HPDE6-E6E7 (cell line): ENCODE results near the gene RBM44.
A peak's percentile ranks its signal among the peaks of the same experiment; 100 is the strongest.
"Not testable (repeated sequence)": the region's sequence is repeated elsewhere in the genome, so short reads cannot be mapped to it uniquely, and the experiment has no call there.

Experiments used
- DNase-seq: peaks from one replicate; pipeline ENCODE4 v3.0.0; 2011; ENCODE audit warnings: missing footprints; ENCODE audit errors: extremely low spot score

The RBM44 gene

GRCh38 chr2:237848940-237849339 is 50.4 kb downstream of the RBM44 start:
- not testable (repeated sequence) for DNase-seq

- DNase-seq, result no peak
Measured at GRCh38 chr2:237854295-237854694, 55.7 kb downstream of the RBM44 start.

GRCh38 chr2:237857791-237858190 is 59.2 kb downstream of the RBM44 start:
- no peak for DNase-seq

- peak; percentile 82 for DNase-seq
Measured at GRCh38 chr2:237858294-237859081, 59.9 kb downstream of the RBM44 start.

- no peak for DNase-seq
Measured at GRCh38 chr2:237859082-237859433, 60.5 kb downstream of the RBM44 start.

- DNase-seq, result no peak
Measured at GRCh38 chr2:237859533-237860272, 61.1 kb downstream of the RBM44 start, which contains the start of gene RAMP1. TSS of gene RAMP1 (plus strand) at chr2:237859623. CDS start at chr2:237859676, 53 bp downstream.

- no peak for DNase-seq
Measured at GRCh38 chr2:237860273-237860935, 61.8 kb downstream of the RBM44 start.

- DNase-seq, result no peak
Measured at GRCh38 chr2:237861875-237862527, 63.4 kb downstream of the RBM44 start.

GRCh38 chr2:237862528-237862895 is 63.9 kb downstream of the RBM44 start:
- DNase-seq, result no peak

- DNase-seq, result no peak
Measured at GRCh38 chr2:237863102-237863511, 64.5 kb downstream of the RBM44 start.

- DNase-seq, result no peak
Measured at GRCh38 chr2:237863689-237864443, 65.3 kb downstream of the RBM44 start.

- no peak for DNase-seq
Measured at GRCh38 chr2:237864444-237864931, 65.9 kb downstream of the RBM44 start.

- peak; percentile 76 for DNase-seq
Measured at GRCh38 chr2:237864940-237865622, 66.5 kb downstream of the RBM44 start.

GRCh38 chr2:237865623-237866041 is 67.1 kb downstream of the RBM44 start:
- DNase-seq, result no peak

GRCh38 chr2:237866101-237866621 is 67.6 kb downstream of the RBM44 start:
- DNase-seq, result peak; percentile 39

GRCh38 chr2:237867465-237867864 is 68.9 kb downstream of the RBM44 start:
- DNase-seq, result no peak

- DNase-seq, result not testable (repeated sequence)
Measured at GRCh38 chr2:237868074-237868473, 69.5 kb downstream of the RBM44 start.

GRCh38 chr2:237868631-237869342 is 70.2 kb downstream of the RBM44 start:
- DNase-seq, result no peak

GRCh38 chr2:237869343-237870102 is 70.9 kb downstream of the RBM44 start:
- no peak for DNase-seq
